Measurements from ENCODE around the gene PRKCZ.

PRKCZ gene

DNA sequence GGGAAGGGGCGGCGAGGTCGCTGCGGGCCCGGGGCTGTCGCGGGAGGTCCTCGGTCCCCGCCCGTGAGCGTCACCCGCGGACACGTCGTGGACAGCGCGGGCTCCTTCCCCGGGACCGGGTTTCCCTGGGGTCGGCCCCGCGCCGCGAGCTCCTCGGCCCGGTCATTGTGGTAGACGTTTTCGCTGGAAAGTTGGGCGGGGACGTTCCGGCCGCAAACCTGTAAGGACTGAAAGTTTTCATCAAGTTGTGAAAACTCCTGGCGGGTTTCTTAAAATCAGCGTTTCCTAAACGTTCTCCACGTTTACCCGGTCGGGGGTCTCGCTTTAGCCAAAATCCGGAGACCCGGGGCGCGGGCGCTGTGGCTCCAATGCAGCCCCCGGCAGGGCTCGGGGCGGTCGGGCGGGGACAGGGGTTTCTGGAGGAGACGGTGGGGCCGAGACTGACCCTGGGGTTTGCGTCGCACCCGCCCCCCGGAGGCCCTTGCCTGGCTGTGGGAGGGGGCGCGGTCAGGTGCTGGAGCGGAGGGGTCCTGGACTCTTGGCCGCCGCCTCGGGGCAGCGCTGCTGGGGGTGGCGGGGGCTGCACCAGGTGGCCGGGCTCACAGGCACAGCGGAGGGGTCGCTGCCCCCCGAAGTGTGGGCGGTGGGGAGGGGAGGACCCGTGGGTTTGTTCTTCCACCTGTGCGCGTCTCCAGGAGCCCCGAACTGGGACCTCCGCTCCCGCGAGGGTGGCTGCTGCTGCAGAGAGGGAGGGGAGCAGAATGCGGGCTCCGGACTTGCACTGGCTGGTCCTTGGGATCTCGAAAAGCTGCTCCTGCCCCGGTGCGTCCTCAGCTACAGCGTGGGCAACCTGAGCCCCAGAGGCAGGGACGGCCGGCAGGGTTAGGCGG lies 827 bp downstream of the PRKCZ start:
- no peak for DNase-seq (ENCODE audit: low read depth)
- no peak overlapping the region for H3K4me3 ChIP-seq (ENCODE audit: low read depth, low read length)
- TF ChIP-seq, protein P1, sequence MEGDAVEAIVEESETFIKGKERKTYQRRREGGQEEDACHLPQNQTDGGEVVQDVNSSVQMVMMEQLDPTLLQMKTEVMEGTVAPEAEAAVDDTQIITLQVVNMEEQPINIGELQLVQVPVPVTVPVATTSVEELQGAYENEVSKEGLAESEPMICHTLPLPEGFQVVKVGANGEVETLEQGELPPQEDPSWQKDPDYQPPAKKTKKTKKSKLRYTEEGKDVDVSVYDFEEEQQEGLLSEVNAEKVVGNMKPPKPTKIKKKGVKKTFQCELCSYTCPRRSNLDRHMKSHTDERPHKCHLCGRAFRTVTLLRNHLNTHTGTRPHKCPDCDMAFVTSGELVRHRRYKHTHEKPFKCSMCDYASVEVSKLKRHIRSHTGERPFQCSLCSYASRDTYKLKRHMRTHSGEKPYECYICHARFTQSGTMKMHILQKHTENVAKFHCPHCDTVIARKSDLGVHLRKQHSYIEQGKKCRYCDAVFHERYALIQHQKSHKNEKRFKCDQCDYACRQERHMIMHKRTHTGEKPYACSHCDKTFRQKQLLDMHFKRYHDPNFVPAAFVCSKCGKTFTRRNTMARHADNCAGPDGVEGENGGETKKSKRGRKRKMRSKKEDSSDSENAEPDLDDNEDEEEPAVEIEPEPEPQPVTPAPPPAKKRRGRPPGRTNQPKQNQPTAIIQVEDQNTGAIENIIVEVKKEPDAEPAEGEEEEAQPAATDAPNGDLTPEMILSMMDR (IDR thresholded peaks at IDR 0.05; ENCODE audit: insufficient read depth, low read depth, low read length, missing control alignments): no peak

DNA sequence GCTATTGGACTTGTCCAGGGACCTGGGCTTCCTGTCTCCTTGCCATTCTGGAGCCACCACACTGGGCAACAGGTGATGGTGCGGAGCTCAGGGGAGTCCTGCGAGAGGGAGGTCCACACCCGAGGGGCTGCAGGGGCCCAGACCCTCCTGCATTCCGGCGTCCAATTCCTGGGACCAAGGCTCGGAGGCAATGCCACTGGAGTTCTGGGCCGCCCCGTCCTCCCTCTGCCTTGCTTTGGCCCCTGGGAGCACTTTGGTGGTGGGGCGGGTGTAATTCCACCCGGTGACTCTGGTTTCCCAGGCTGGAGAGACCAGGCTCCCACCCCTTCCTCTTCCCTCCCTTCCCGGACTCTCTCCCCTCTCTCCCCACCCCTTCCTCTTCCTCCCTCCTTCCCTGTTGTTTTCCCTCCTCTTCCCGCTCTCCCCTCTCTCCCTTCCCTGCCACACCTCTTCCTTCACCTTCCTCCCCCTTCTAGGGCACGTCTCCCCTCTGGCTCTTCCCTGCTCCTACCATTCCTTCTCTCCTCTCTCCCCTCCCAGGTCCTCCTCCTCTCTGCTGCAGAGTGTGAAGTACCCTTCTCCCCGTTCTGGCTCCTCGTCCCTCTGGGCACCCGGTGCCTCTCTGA lies 2.0 kb downstream of the PRKCZ start:
- H3K4me3 ChIP-seq (ENCODE audit: low read depth, low read length): no peak overlapping the region
- TF ChIP-seq, protein P1 (IDR thresholded peaks at IDR 0.05; ENCODE audit: insufficient read depth, low read depth, low read length, missing control alignments): no peak
- DNase-seq (ENCODE audit: low read depth): no peak

DNA sequence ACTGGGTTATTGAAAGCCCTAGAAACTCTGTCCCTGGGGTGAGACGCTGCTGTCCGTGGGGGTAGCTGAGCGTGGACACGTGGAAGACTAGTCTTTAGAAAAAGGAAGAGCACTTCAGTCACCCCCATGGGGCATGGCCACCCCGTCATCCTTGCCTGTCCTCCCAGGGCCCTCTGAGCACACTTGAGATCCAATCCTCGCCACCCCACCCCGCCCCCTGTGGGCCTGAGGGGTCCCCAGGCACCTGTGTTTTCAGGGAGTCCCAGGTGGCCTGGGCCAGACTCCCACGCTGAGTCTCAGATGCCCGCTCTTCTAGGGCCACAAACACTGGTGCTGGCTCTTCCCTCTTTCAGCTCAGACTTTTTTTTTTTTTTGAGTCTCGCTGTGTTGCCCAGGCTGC lies 2.5 kb downstream of the PRKCZ start:
- TF ChIP-seq, protein P1 (IDR thresholded peaks at IDR 0.05; ENCODE audit: insufficient read depth, low read depth, low read length, missing control alignments): no peak
- DNase-seq (ENCODE audit: low read depth): no peak

DNA sequence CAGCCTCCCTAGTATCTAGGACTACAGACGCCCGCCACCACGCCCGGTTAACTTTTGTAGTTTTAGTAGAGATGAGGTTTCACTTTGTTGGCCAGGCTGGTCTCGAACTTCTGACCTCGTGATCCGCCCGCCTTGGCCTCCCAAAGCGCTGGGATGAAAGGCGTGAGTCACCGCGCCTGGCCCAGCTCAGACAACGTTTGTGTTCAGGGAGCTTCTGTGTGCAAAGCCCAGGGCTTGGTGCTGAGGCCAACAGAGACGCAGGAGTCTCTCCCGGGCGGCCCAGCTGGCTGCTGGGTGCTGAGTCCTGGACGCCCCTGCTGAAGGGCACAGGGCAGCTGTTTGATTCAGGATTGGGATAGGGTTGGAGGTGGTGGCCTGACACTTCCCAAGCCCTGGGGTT lies 3.0 kb downstream of the PRKCZ start:
- no peak overlapping the region for H3K4me3 ChIP-seq (ENCODE audit: low read depth, low read length)
- DNase-seq (ENCODE audit: low read depth): no peak
- TF ChIP-seq, protein P1 (IDR thresholded peaks at IDR 0.05; ENCODE audit: insufficient read depth, low read depth, low read length, missing control alignments): no peak

More for the DNA sequence above, 2.5 kb downstream of the PRKCZ start:
- no peak overlapping the region for H3K4me3 ChIP-seq (ENCODE audit: low read depth, low read length)

DNA sequence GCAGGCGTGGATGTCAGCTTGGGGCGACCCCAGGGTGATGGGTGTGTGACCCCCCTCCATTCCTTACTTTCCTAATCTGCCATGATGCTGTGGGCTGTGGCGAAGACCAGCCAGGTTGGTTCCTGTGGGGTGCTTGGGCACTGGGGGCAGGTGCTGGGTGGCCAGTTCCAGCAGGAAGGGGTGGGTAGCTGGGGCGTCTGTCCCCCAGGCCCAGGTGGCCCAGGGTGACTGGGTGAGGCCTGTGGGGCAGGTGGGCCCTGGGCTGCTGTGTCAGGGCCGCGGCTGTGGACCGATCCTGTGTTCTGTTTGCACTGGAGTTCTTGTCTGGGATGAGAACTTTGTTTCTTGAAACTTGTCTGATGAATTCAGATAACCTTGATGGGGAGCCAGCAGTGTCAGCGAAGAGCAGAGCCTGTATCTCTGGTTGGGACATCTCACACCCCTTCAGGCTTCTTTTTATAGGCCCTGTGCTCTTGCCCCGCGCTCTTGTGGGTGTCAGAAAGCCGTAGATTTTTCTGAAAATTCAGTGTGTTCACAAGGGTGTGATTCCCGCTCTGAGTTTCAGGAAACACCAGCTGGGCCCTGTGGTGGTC lies 3.7 kb downstream of the PRKCZ start:
- no peak overlapping the region for H3K4me3 ChIP-seq (ENCODE audit: low read depth, low read length)
- DNase-seq (ENCODE audit: low read depth): no peak
- TF ChIP-seq, protein P1 (IDR thresholded peaks at IDR 0.05; ENCODE audit: insufficient read depth, low read depth, low read length, missing control alignments): no peak

DNA sequence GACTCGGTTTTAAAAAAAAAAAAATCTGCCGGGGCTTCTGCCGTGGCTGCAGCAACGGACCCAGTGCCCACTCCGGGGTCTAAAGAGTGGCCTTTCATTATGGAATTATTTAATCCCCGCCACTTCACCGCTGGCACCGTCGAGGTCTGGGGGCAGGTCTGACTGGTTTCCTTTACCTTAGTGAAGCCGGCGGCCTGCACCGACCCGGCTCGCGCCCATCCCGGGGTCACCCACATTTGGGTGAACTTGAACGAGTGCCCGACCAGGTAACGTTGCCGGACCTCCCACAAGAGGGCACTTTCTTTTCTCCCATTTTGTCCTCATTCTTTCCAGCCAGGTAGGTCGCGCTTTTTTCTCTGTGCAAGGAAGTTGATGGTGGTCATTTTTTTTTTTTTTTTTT lies 4.3 kb downstream of the PRKCZ start:
- TF ChIP-seq, protein P1 (IDR thresholded peaks at IDR 0.05; ENCODE audit: insufficient read depth, low read depth, low read length, missing control alignments): no peak
- DNase-seq (ENCODE audit: low read depth): no peak
- H3K4me3 ChIP-seq (ENCODE audit: low read depth, low read length): no peak overlapping the region
